Effector CD8-positive, alpha-beta T cell (primary cell): ENCODE data around the gene CYP4F8.
"Not testable (repeated sequence)": the region's sequence is repeated elsewhere in the genome, so short reads cannot be mapped to it uniquely, and the experiment has no call there.

Experiments used
- DNase-seq: peaks from one replicate; lab custom pipeline; 2025; lab: John Stamatoyannopoulos, UW

CYP4F8 gene

DNA sequence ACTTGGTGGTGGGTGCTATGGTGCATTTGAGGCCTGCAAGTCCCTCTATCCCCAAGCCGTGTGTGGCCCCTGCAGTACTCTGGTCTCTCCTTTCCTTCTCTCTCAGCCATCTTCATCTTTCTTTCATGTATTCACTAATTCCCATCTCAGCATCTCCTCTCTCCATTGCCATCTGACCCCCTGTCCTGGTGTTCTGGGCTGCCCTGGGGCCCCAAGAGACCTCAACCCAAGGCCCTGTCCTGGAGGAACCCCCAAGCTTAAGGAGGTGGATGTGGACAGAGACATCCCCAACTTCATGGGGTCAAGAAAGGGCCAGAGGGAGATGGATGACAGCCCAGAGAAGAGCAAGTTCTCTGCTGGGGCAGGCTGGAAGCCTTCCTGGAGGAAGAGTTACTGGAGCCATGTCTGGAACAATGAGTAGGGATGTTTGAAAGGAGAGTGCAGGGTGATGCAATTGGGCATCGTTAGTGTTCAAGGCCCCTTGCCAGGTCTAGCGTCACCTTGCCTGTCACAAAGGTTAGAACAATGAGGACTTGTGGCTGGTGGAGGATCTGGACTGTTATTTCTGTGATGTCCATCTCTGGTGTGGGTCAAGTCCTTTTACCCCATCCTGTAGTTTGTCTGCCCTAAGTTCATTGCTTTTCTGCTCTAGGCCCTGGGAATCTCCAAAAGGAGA lies 29.2 kb downstream of the CYP4F8 start:
- DNase-seq, result no peak

DNA sequence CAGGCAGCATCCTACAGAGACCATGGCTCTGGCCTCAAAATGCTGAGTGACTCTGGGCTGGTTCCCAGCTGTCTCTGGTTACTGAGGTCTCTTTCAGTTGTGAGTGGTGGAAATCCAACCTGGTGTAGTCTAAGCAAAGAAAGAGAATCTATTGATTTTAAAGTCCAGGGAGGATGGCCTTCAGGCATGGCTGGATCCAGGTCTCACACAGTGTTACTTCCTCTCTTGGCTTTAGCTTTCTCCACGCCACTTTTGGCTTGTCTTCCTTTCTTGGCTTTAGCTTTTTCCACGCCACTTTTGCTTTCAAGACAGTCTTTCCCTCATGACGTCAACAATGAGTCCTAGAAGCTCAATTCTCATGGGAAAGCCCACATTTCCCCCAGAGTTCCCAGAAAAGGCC lies 29.8 kb downstream of the CYP4F8 start:
- no peak for DNase-seq

DNA sequence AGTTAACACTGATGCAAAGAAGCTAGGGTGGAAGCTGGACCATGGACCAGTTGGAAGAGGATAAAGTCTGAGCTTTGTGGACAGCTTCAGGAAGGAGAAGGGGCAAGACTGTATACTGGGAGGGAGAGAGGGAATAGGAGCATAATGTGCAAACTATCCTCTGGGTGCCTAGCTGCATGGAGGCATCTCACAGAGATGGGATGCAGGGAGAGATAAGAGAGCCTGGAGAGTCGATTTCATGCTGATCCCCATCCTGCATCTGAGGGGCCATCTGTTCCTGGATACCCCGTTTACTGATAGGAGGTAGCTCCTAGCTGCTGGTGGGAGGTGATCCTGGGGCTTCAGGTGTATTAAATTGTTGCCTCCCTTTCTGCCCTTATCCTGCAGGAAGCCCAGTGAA lies 34.5 kb downstream of the CYP4F8 start:
- no peak for DNase-seq

DNA sequence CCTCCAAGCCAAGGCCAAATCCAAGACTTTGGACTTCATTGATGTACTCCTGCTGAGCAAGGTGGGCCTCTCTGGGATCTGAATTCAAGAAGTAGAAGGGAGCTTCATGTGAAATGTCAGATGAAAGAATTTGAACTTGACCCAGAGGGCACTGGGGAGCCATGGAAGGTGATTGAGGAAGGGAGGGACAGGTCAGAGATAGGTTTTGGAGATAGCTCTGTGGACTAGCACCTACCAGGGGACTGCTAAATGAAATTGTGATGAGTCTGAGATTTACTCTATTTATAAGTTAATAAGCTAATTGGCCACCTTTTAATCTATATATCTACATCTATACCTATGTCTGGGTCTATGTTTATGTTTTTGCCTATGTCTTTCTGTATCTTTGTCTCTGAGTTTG lies 35.1 kb downstream of the CYP4F8 start:
- DNase-seq, result not testable (repeated sequence)

DNA sequence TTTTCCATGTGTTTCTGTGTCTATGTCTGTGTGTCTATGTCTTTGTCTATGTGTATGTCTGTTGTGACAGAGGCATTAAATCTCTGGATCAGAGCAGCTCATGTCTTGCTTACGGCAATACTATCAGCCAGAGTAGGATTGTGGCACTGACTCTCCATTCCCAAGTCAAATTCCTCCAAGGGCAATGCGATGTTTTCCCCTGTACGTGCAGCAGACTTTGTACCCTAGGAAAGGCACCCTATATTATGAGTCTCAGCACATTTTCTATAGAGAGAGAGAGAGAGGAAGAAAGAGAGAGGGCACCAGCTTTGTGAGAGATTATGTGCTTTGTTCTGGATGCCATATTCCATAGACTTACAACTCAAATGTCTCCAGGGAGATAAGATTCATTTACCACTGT lies 36.8 kb downstream of the CYP4F8 start:
- DNase-seq, result no peak

GRCh38 chr19:15652559-15653278 lies 37.7 kb downstream of the CYP4F8 start:
- DNase-seq, result no peak

DNA sequence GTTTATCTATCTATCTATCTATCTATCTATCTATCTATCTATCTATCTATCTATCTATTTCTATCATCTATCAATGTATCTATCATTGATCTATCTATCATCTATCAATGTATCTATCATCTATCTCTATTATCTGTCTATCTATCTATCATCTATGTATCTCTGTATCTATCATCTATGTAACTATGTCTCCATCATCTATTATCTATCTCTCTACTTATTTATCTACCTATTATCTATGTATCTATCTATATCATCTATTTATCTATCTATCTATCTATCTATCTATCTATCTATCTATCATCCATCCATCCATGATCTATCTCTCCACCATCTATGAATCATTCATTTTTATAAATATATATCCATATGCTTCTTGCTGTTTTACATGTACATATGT lies 41.4 kb downstream of the CYP4F8 start:
- no peak for DNase-seq

DNA sequence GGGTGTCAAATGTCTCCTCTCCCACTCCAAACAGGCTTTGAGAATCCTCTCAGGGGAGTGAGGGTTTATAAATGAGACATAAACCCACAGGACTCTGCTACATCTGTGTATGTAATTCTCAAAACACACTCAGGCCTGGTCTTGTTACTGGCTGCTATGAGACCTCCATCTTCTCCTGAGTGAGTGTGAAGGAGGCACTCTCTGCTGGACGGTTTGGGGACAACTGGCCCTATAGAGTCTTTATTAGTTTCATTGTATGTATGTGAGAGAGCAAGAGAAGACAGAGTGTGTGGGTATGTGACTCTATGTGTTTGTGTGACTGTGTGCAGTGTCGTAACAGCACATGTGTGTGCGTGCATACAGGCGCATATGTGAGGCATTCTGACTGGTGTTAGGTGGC lies 48.2 kb downstream of the CYP4F8 start:
- no peak for DNase-seq

DNA sequence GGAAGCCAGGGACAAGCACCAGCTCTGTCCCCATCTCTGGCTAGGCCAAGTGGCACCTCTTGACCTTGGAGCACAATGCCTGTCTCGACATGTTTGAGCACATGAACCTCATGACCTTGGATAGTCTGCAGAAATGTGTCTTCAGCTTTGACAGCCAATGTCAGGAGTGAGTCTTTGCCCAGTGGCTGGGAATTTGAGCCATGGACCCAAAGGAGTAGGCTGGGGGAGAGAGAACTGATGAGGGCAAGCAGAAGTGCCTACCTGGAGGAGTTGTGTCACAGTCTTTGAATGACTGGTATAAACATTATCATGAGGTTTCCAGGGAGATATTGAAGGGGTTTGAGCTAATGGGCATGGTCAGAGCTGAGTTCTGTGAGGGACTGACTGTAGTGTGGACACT lies 51.2 kb downstream of the CYP4F8 start:
- DNase-seq, result no peak

DNA sequence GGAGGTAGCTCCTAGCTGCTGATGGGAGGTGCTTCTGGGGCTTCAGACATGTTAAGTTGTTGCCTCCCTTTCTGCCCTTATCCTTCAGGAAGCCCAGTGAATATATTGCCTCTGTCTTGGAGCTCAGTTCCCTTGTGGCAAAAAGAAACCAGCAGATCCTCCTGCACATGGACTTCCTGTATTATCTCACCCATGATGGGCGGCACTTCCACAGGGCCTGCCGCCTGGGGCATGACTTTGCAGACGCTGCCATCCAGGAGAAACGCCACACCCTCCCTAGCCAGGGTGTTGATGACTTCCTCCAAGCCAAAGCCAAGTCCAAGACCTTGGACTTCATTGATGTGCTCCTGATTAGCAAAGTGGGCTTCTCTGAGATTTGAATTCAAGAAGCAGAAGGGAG lies 51.9 kb downstream of the CYP4F8 start:
- DNase-seq, result no peak

DNA sequence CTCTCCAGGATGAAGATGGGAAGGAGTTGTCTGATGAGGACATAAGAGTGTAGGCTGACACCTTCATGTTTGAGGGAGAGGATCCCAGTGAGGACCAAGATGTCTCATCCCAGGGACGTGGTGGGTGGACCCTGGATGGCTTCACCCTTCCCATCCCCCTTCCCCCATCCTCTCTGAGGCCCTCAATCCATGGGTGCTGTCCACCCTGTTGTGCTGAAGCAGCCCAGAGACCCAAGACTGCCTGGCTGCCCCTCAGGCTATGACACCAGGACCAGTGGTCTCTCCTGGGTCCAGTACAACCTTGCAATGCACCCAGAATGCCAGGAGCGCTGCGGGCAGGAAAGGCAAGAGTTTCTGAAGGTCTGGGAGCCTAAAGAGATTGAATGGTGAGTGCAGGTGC lies 54.4 kb downstream of the CYP4F8 start:
- DNase-seq, result no peak

GRCh38 chr19:15669891-15670290 lies 54.9 kb downstream of the CYP4F8 start:
- DNase-seq, result no peak

- no peak for DNase-seq
Observed at GRCh38 chr19:15671237-15671821, 56.3 kb downstream of the CYP4F8 start.

- no peak for DNase-seq
Observed at GRCh38 chr19:15671891-15672579, 57.0 kb downstream of the CYP4F8 start.

GRCh38 chr19:15672580-15673175 lies 57.7 kb downstream of the CYP4F8 start, which contains the start of gene CYP4F12:
TSS of gene CYP4F12 (plus strand) at chr19:15673087. CDS start at chr19:15673530, 443 bp downstream.
- DNase-seq, result no peak

DNA sequence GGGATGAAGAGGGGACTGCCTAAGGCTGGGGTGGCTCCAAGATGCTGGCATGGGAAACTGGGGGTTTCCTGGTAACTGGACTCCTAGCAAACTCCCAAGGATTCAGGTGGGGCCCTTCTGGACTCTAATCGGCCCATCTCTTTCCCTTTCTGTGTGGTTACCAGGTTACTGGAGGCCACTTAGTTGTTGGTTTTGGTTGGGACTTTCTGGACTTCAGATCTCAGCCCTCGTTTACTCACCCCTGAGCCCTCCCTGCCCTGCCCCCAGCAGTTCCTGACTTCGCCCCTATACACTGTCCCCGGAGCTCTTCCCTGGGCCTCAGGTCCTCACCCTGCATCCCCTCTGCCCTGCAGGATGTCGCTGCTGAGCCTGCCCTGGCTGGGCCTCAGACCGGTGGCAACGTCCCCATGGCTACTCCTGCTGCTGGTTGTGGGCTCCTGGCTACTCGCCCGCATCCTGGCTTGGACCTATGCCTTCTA lies 58.2 kb downstream of the CYP4F8 start:
- DNase-seq, result no peak

- no peak for DNase-seq
Observed at GRCh38 chr19:15675560-15675959, 60.5 kb downstream of the CYP4F8 start.

DNA sequence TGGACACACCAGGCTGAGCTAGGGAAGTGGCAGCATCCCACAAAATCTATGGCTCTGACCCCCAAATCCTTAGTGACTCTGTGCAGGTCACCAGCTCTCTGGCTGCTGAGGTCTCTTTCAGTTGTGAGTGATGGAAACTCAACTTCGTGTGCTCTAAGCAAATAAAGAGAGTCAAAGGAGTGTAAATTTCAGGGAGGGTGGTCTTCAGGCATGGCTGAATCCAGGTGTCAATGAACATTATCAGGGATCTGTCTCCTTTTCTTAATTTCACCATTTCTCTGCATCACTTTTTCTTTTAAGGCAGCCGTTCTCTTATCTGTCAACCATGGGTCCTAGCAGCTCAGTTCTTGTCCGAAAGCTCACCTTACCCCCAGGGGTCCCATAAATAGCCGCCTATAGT lies 64.1 kb downstream of the CYP4F8 start:
- no peak for DNase-seq

- not testable (repeated sequence) for DNase-seq
Observed at GRCh38 chr19:15679865-15680264, 64.8 kb downstream of the CYP4F8 start.
